B cell (primary cell): ENCODE data around the gene ZBTB48. TPM values are rescaled to one million over a fixed set of nuclear protein-coding genes. Genes with fewer than 3 reads are reported as not detected.

ENCODE experiments used
- ATAC-seq: fragments of 200-7000 bp; cut with Tn5 transposase; one replicate; pipeline ENCODE4 v1.10.0; 2021; ENCODE audit warnings: low read depth, mild to moderate bottlenecking, moderate number of reproducible peaks, moderate library complexity
- CTCF ChIA-PET: fragments of 350-600 bp; sonication (Branson Sonifier 250); formaldehyde crosslinking; loops from one replicate; lab custom pipeline; 2021; ENCODE audit warnings: antibody characterized with exemption, inconsistent platforms; lab: Charles Lee
- POLR2A ChIA-PET: fragments of 350-600 bp; sonication (Branson Sonifier 250); formaldehyde crosslinking; loops from one replicate; lab custom pipeline; 2021; ENCODE audit warnings: antibody characterized with exemption; lab: Charles Lee
- DNase-seq: peaks from one replicate; pipeline ENCODE4 v3.0.0; 2013
- H2AFZ ChIP-seq: 2 replicates; pipeline ENCODE4 v1.6.1; 2012; ENCODE audit warnings: mild to moderate bottlenecking, low read depth, low read length; ENCODE audit not compliant: insufficient read depth, poor library complexity, severe bottlenecking
- H3K27ac ChIP-seq, 2 donors: 1 replicate in 1 of 2; 2 replicates in 1 of 2; pipeline ENCODE4 v1.5.1; 2012 to 2013; ENCODE audit warnings: low read length in 2 of 2, mild to moderate bottlenecking in 2 of 2, moderate library complexity in 1 of 2
- H3K27me3 ChIP-seq, 4 experiments: fragments of 200-600 bp in 1 of 4; sonication (generic) in 1 of 4; replicated peaks in 1 of 4; 1 replicate in 2 of 4; 2 replicates in 2 of 4; pipeline versions ENCODE4 v1.6.1 to v1.7.0; 2013 to 2016; ENCODE audit warnings: low read length in 3 of 4, mild to moderate bottlenecking in 2 of 4, mixed read lengths in 1 of 4, moderate library complexity in 1 of 4; ENCODE audit not compliant: insufficient read depth in 4 of 4, control insufficient read depth in 3 of 4; ENCODE audit errors: control extremely low read depth in 1 of 4
- H3K36me3 ChIP-seq, 2 experiments: replicated peaks in 1 of 2; 1 replicate in 1 of 2; 2 replicates in 1 of 2; pipeline versions ENCODE4 v1.6.1 to v1.7.1; 2013; ENCODE audit warnings: low read length in 1 of 2; ENCODE audit not compliant: insufficient read depth in 2 of 2, control insufficient read depth in 1 of 2; ENCODE audit errors: control extremely low read depth in 1 of 2, extremely low read depth in 1 of 2
- H3K4me1 ChIP-seq, 2 donors: fragments of 200-600 bp in 1 of 2; sonication (generic) in 1 of 2; 1 replicate in 1 of 2; 2 replicates in 1 of 2; pipeline versions ENCODE4 v1.5.1 to v1.6.1; 2013 to 2017; ENCODE audit warnings: low read length in 2 of 2; ENCODE audit not compliant: control insufficient read depth in 2 of 2, insufficient read depth in 2 of 2
- H3K4me2 ChIP-seq: replicated peaks from 2 replicates; pipeline ENCODE3; 2012; ENCODE audit warnings: mild to moderate bottlenecking, low read depth, low read length; ENCODE audit not compliant: poor library complexity, severe bottlenecking
- H3K4me3 ChIP-seq, 5 experiments: fragments of 200-600 bp in 1 of 5; sonication (generic) in 1 of 5; 1 replicate in 3 of 5; 2 replicates in 2 of 5; pipeline versions ENCODE4 v1.5.1 to v1.7.0; 2011 to 2016; ENCODE audit warnings: low read length in 4 of 5, mild to moderate bottlenecking in 4 of 5, low read depth in 2 of 5, control low read depth in 1 of 5, moderate library complexity in 1 of 5; ENCODE audit not compliant: insufficient read depth in 1 of 5; ENCODE audit errors: control extremely low read depth in 1 of 5, extremely low read depth in 1 of 5
- H3K79me2 ChIP-seq: fragments of 200-600 bp; sonication (generic); one replicate; pipeline ENCODE4 v1.6.0; 2016; ENCODE audit warnings: low read length; ENCODE audit not compliant: control insufficient read depth, insufficient read depth
- H3K9ac ChIP-seq: fragments of 200-600 bp; sonication (generic); 2 replicates; pipeline ENCODE4 v1.6.1; 2017; ENCODE audit warnings: mild to moderate bottlenecking, low read length, moderate library complexity
- H3K9me3 ChIP-seq, 3 donors: one replicate each; pipeline versions ENCODE4 v1.6.1 to v1.7.1; 2013; ENCODE audit warnings: low read length in 2 of 3; ENCODE audit not compliant: control insufficient read depth in 2 of 3, insufficient read depth in 1 of 3; ENCODE audit errors: control extremely low read depth in 1 of 3
- H4K20me1 ChIP-seq: 2 replicates; pipeline ENCODE4 v1.6.0; 2012; ENCODE audit warnings: mild to moderate bottlenecking, low read length; ENCODE audit not compliant: insufficient read depth, control insufficient read depth, poor library complexity, severe bottlenecking
- H3K27ac Mint-ChIP-seq: one replicate; pipeline ENCODE4 v1.8.0; 2021; ENCODE audit warnings: mixed read lengths
- H3K27me3 Mint-ChIP-seq: one replicate; pipeline ENCODE4 v1.8.0; 2021; ENCODE audit warnings: mixed read lengths
- H3K4me1 Mint-ChIP-seq: one replicate; pipeline ENCODE4 v1.8.0; 2021; ENCODE audit warnings: mixed read lengths
- H3K4me3 Mint-ChIP-seq: one replicate; pipeline ENCODE4 v1.8.0; 2021; ENCODE audit warnings: mixed read lengths
- H3K9me3 Mint-ChIP-seq: one replicate; pipeline ENCODE4 v1.8.0; 2022; ENCODE audit warnings: mixed read lengths; ENCODE audit not compliant: insufficient read depth
- CTCF ChIP-seq: fragments of 200-600 bp; IDR thresholded peaks from one replicate; pipeline ENCODE4 v1.8.0; 2022; ENCODE audit warnings: antibody characterized with exemption, mild to moderate bottlenecking
- EZH2 ChIP-seq: IDR thresholded peaks from 2 replicates; pipeline ENCODE4 v1.6.1; 2012; ENCODE audit warnings: borderline replicate concordance, low read depth, mild to moderate bottlenecking, moderate library complexity, low read length; ENCODE audit not compliant: insufficient read depth, poor library complexity, severe bottlenecking
- WGBS: methylation state at CpG from one replicate; pipeline ENCODE4 v1.1.5; 2013; ENCODE audit warnings: missing lambda C conversion rate; ENCODE audit not compliant: insufficient coverage; 5-methylcytosine and 5-hydroxymethylcytosine counted together
- intact Hi-C: fragments of 100-400 bp; cut with micrococcal nuclease; formaldehyde crosslinking; loops from one replicate; pipeline ENCODE4 v1.10.0; 2022
- polyA plus RNA-seq: library from polyadenylated mRNA; depleted of rRNA; stranded (reverse); fragments of >200 nt; gene quantifications from 2 replicates; pipeline ENCODE4 v1.2.3, GENCODE V29; 2012
- total RNA-seq, 2 donors: library from RNA; stranded (reverse); fragments of 120-200 nt in 1 of 2; gene quantifications; 1 replicate in 1 of 2; 2 replicates in 1 of 2; pipeline versions ENCODE4 v1.2.3 to v1.2.4, GENCODE V29; 2013 to 2022

The ZBTB48 gene
- total and polyA plus RNA-seq, 2 donors (not counting 1 experiment from before 2014, with no cell fraction given), result 65.6 to 100 TPM

GRCh38 chr1:6590046-6590445 lies 10.3 kb downstream of the ZBTB48 start:
- no peak for DNase-seq
- 93% methylated on average over 7 of the region's 7 CpGs for whole genome bisulfite sequencing
- ChIA-PET CTCF (interaction anchor here (0.6 kb wide), 1 partner anchor 37 kb away, joined by 3 read pairs; no protein-coding TSS in a partner anchor), POLR2A (interaction anchor here (1.2 kb wide), 1 partner anchor 13 kb away, joined by 4 read pairs; the partner anchor contains the start of gene KLHL21)
- Histone ChIP-seq H3K36me3 (peaks cover 0 to 60% of the 10 kb centered on the region in 2 experiments), H3K4me1 (peaks cover 0 to 18% of the 10 kb centered on the region in 2 donors), H4K20me1 (peaks cover 54% of the 10 kb centered on the region), H3K4me2 (no peak overlapping the region), H3K9ac (no peak overlapping the region), H3K4me3 (no peak overlapping the region), H3K27ac (no peak overlapping the region), H3K9me3 (no peaks in the 10 kb centered on the region), H2AFZ (no peak overlapping the region), H3K27me3 (no peaks in the 10 kb centered on the region), H3K79me2 (peaks cover 10% of the 10 kb centered on the region)
- no peak overlapping the region for H3K4me3 Mint-ChIP-seq
- TF ChIP-seq EZH2 (no peak), CTCF (no peak)
- H3K4me1 Mint-ChIP-seq, result peaks cover 8% of the 10 kb centered on the region
- no peak for ATAC-seq
- no peaks in the 10 kb centered on the region for H3K27me3 Mint-ChIP-seq
- H3K9me3 Mint-ChIP-seq, result no peaks in the 10 kb centered on the region
- intact Hi-C loops, result no loop called here
- no peak overlapping the region for H3K27ac Mint-ChIP-seq

GRCh38 chr1:6591222-6591621 lies 11.4 kb downstream of the ZBTB48 start:
- no peaks in the 10 kb centered on the region for H3K9me3 ChIP-seq
- H3K9me3 Mint-ChIP-seq, result no peaks in the 10 kb centered on the region
- 27% methylated on average over 13 of the region's 13 CpGs for WGBS
- peaks cover 0 to 68% of the 10 kb centered on the region in 2 experiments for H3K36me3 ChIP-seq
- H3K27me3 ChIP-seq, result no peaks in the 10 kb centered on the region
- ChIA-PET POLR2A (no interaction called here), CTCF (interaction anchor here (1.0 kb wide), 1 partner anchor 36 kb away, joined by 4 read pairs; no protein-coding TSS in a partner anchor)
- no peak overlapping the region for H3K4me3 Mint-ChIP-seq
- peaks cover 45% of the 10 kb centered on the region for H4K20me1 ChIP-seq
- no peak for TF ChIP-seq CTCF
- TF ChIP-seq EZH2, result no peak
- DNase-seq (no peak), ATAC-seq (peak; percentile 13)
- H3K4me1 Mint-ChIP-seq, result peaks cover 9% of the 10 kb centered on the region
- intact Hi-C loops, result no loop called here
- H3K4me3 ChIP-seq, result no peak overlapping the region
- no peak overlapping the region for H3K4me2 ChIP-seq
- no peak overlapping the region for H3K27ac ChIP-seq
- no peak overlapping the region for H3K9ac ChIP-seq
- H3K27ac Mint-ChIP-seq, result no peak overlapping the region
- peaks cover 0 to 18% of the 10 kb centered on the region in 2 donors for H3K4me1 ChIP-seq
- H2AFZ ChIP-seq, result no peak overlapping the region
- no peaks in the 10 kb centered on the region for H3K27me3 Mint-ChIP-seq
- peaks cover 6% of the 10 kb centered on the region for H3K79me2 ChIP-seq
